Stimulated activated CD4-positive, alpha-beta T cell treated with anti-CD3 and anti-CD28 coated beads, TNF-alpha, amount 100 ng/mL, for 4 hours (primary cell): ENCODE results near the gene COQ8B.
"Not testable (repeated sequence)": the region's sequence is repeated elsewhere in the genome, so short reads cannot be mapped to it uniquely, and the experiment has no call there.

Experiments
- DNase-seq, 3 experiments: peaks; one replicate each; pipeline ENCODE4 v3.0.0-alpha.2; 2020; ENCODE audit warnings: low read depth in 3 of 3

Gene COQ8B

DNA sequence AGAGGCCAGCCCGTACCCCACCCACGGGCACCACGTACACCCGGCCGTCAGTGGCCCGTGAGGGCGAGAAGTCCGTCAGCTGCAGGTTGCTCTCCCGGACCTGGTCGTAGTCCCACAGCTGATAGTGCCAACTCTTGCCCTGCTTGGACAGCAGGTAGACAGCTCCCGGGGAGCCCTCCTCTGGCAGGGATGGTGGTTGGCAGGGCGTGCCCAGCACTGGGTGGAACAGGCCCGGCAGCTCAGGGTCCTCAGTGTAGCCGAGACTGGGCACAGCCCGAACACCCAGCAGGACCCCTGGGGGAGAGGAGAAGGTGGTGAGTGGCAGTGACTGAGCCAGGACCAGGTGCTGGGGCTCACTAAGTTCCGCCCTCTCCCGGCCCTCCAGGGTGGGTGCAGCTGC is 25.8 kb upstream of the COQ8B start:
- no peak for DNase-seq

DNA sequence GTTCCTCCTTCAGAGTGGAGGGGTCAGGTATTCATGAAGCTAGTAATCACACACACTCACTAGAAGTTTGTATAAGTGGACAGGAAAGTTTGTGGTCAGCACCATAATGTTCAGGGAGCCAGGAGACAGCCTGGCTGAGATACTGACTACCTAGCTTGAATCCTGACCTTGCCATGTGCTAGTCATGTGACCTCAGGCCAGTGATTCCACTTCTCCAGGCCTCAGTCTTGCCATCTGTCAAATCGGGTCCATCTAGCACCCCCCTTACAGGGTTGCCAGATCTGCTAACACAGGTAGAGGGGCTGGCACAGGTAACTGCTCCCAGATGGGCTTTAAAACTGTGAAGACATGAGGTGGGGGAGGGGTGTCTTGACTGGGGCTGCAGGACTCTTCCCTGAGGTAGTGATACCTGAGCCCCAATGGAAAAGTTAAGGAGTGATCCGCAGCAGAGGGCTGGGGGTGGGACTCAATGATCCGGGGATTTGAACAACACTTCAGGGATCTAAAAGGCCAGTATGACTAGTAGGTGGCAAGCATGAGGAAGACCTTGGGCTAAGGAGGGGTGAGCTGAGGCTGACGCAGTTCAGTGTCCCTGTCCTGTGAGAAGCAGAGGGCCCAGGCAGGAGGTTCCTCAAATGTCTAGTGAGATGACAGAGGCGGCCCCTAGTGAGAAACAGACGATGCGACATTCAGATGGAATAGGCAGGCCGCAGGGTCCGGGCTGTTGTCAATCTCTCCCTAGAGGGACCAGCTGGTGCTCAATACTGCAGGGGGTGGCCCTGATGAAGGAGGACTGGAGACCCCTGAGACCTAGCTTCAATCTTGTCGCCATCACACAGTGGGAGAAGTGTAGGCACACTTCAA is 25.1 kb upstream of the COQ8B start:
- DNase-seq, result no peak

DNA sequence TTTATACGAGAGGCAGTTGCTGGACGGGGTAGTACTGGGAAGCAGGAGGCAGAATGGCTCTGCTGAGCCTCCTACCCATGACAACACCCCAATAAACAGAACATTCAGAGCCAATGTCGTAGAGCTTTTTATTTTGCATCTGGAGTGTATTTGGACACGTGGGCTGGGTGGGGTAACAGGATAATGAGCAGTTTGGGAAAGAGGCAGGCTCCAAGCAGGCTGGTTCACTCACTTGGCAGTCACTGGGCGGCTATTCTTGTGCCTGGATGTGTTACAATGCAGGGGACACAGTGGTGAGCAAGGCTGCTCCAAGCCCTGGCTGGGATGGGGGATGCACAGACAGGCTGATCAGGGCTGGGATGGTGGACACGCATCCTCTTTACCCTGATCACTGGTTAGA is 24.1 kb upstream of the COQ8B start:
- DNase-seq, result no peak

DNA sequence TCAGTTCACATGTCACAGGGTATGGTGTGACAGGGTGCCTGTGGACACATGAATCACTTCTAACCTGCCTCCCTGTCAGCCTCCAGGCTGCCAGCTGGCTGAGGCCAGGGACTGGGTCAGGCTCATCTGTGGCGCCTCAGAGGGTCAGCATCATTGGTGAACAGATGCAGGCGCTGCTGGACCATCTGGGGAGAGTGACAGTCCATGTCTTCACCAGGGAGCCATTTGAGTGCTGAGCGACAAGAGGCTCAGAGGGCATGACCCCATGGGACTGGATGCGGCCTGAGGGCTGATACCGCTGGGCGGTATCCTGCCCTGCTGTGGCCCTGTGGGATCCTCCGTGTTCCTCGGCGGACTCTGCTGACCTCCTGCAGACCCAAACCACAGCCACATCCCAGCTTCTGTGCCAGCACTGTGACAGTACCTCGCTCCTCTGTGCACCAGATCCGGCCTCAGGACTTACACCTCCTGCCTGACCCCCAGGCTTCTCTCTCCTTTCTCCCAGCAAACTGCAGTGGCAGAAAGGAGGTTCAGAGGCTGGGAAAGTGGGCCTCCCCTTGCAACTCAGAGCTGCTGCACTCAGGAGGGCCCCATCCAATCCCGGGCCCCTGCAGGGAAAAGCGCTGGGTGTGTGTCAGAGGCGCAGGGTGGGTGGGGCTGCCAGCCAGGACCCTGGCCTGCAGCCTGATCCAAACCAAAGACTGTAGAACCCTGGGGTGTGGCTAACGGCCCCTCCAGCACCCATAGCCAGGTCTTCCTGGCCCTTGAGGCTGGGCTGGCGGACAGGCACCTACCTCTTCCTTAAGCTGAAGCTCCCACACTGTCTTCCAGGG is 23.4 kb upstream of the COQ8B start:
- no peak for DNase-seq

DNA sequence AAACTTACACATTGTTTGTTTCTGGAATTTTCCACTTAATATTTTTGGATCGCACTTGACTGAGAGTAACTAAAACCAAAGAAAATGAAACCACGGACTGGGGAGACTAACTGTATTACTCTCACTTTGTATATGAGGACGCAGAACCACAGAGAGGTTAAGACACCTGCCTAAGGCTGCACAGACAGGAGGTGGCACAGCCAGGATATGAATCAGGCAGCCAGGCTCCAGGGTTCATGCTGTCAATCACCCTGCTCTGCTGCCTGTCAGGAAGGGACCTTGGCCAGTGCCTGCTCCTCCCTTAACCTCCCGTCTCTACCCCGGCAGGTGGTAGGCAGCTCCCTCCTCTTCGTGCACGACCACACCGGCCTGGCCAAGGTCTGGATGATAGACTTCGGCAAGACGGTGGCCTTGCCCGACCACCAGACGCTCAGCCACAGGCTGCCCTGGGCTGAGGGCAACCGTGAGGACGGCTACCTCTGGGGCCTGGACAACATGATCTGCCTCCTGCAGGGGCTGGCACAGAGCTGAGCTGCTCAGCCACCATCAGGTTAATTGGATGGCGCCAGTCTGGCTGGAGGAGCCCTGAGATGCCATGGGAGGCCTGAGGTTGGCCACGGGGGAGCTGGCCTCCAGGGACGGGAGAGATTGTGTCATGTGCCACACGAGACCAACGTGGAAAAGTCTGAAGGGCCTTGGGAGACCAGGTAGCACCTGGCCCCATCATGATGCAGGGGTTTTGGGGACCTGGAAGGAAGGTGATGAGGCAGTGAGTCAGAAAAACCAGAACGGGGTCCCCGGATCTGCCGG is 22.5 kb upstream of the COQ8B start:
- DNase-seq, result no peak

DNA sequence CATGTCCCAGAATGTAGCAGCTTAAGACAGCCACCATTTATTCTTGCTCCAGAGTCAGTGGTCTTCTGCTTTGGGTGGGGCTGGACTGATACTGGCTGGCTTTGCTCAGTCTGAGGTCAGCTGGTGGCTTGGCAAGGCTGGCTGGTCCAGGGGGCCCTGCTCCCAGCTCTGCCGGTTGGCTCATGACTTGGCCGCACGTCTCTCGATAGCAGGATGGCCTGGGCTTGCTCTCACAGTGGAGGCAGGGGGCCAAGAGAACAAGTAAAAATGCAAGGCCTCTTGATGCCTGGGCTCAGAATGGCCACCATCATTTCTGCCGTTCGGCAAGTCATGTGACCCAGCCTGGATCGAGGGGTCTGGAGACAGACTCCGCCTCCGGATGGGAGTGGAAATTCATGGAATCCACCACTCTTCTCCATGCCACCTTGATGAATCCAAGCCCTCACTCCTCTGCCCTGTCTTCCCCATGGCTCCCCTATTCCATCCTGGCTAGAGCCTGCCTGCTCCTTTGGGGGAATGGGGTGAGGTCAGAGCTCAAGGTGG is 20.5 kb upstream of the COQ8B start:
- no peak for DNase-seq

DNA sequence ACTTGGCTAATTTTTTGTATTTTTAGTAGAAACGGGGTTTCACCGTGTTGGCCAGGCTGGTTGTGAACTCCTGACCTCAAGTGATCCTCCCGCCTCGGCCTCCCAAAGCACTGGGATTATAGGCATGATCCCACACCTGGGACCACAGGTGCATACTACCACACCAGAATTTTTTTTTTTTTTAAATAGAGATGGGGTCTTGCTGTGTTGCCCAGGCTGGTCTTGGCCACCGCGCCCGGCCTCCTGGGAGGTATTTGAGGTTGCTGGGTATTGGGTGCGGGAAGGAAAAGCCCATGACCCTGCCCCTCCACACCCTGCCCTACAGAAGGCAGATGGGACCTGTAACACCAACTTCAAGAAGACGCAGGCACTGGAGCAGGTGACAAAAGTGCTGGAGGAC is 20.0 kb upstream of the COQ8B start:
- DNase-seq, result no peak

DNA sequence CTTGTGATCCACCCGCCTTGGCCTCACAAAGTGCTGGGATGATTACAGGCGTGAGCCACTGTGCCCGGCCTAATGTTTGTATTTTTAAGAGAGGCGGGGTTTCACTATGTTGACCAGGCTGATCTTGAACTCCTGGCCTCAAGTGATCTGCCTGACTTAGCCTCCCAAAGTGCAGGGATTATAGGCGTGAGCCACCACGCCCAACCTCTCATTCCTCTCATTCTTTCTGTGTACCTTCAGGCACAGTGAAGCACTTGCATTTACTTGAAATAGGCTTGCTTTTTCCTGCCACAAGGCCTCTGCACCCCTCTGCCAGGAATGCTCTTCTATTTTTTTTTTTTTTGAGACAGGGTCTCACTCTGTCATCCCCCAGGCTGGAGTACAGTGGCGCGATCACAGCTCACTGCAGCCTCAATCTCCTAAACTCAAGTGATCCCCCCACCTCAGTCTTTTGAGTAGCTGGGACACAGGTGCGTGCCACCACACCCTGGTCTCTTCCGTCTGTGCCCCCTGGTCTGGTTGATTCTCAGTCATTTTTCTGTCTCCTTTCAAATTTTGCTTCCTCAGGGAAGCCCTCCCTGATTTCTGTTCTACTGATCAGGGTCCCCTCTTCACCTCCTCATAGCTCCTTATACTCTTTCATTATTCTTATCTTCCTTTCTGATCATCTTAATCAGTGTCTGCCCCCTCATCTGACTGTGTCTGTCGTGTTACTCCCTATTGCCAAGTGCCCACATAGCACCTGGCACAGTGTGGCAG is 18.5 kb upstream of the COQ8B start:
- DNase-seq, result no peak

DNA sequence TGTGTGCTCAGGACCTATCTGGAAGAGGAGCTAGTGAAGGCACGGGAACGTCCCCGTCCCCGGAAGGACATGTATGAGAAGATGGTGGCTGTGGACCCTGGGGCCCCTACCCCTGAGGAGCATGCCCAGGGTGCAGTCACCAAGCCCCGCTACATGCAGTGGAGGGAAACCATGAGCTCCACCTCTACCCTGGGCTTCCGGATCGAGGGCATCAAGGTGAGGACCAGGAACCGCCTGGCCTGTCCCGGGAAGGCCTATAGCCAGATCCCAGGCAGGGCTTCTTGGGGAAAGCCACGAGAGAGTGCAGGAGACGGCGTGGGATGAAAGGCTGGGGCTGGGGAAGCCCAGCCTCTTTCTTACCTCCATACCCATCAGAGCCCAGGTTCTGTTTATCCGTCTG is 16.5 kb upstream of the COQ8B start:
- DNase-seq, result no peak

DNA sequence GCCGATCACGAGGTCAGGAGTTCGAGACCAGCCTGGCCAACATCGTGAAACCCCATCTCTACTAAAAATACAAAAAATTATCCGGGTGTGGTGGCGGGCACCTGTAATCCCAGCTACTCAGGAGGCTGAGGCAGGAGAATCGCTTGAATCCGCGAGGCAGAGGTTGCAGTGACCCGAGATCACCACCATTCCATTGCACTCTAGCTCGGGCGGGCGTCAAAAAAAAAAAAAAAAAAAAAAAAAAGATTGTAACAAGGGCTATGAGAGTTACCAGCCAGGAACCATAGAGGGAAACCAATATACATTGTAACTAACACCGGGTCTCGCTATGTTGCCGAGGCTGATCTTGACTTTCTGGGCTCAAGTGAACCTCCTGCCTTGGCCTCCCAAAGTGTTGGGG is 15.6 kb upstream of the COQ8B start:
- DNase-seq, result not testable (repeated sequence)

DNA sequence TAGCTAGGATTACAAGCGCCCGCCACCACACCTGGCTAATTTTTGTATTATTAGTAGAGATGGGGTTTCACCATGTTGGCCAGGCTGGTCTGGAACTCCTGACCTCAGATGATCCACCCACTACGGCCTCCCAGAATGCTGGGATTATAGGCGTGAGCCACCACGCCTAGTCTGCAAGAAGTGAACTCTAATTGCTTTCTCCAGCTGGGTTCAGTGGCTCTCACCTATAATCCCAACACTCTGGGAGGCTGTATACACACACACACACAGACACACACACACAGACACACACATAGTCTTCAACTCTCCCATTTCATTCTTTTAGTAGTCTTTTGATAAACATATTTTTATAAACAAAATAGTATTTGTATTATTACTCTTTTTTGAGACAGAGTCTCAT is 13.4 kb upstream of the COQ8B start:
- not testable (repeated sequence) for DNase-seq

DNA sequence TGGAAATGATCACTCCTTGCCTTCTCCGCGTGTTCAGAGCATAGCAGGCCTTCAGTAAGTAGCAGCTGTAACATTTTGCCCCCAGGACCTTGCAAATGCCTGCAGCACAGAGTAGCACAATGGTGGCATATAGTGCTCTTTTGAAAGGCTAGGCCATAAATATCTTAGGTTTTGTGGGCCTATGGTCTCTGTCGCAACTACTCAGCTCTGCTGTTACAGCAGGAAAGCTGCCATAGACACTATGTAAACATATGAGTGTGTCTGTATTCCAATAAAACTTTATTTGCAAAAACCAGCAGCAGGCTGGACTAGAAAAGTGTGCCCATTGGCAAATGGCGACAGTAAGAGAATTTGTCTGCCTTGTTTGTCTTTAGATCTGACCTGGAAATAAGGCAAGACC is 9.6 kb upstream of the COQ8B start:
- DNase-seq, result no peak

DNA sequence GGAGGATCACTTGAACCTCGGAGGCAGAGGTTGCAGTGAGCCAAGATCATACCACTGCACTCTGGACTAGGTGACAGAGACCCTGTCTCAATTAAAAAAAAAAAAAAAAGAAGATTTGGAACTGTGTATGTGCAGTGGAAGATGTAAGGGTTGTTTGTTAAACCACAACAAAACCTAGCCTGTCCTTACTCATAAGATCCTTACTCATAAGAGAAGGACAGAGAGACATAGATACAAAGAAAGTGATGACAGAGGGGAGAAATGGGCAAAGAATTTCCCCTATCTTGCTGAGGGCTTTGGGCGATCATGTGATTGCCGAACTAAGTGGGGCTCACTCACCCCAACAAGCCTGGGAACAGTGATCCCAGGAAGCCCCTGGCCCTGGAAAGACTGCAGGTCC is 8.2 kb upstream of the COQ8B start:
- no peak for DNase-seq

DNA sequence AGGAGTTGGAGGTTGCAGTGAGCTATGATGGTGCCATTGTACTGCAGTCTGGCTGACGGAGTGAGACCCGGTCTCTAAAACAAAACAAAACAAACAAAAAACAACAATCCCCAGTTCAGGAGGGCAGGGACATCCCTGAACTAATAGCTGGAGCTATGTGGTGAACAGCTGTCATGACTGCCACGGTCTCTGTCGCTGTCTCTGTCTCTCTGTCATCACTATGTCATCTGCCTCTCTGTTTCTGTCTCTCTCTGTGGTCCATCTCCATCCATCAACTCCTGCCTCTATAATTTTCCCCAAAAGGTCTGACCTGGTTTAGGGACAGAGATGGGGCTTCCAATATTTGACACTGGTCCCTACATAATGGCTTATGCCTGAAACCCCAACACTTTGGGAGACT is 7.6 kb upstream of the COQ8B start:
- DNase-seq, result no peak

DNA sequence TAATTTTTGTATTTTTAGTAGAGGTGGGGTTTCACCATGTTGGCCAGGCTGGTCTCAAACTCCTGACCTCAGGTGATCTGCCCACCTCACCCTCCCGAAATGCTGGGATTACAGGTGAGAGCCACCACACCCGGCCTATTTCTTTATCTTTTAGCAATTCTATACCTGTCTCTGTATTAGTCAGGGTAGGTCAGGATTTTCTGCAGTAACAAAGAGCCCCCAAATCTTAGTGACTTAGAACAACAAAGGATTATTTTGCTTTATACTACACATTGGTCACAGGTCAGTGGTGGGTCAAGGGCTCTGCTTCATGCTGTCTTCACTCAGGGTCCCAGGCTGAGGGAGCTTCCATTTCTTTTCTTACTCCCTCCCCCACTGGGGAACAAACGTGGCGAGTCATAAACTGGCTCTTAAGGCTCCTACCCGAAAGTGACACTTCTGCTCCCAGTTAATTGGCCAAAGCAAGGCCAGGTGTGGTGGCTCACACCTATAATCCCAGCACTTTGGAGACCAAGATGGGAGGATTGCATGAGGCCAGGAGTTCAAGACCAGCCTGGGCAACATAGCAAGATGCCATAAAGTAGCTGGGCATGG is 7.1 kb upstream of the COQ8B start:
- no peak for DNase-seq

DNA sequence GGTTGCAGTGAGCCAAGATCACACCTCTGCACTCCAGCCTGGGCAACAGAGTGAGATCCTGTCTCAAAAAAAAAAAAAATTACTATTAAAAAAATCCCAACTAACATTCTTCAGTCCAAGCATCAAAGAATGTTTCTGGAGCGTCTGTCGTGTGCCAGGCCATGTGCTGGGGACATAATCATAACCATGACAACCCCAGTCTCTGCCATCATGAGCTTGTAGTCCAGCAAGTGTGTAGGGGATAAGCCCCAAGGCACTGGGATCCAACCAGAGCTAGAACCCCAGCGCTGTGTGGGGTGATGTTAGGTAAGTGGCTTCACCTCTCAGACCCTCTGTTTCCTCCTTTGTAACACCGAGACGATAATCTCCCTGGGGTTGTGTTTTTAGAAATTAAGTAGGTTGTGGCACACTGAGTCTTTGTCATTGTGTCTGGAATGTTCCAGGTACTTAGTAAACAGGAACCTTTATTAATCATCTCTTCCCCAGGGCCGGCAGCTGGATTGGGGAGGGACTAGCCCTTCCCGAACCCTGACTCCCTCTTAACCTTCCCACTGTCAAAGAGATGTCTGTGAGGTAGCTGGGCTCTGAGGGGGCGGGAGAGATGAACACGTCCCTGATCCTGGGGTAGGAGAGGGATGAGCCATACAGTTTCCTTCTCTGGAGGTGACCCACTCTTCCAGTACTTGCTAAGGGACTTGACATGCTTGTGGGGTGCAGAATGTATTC is 5.4 kb upstream of the COQ8B start:
- DNase-seq, result no peak

DNA sequence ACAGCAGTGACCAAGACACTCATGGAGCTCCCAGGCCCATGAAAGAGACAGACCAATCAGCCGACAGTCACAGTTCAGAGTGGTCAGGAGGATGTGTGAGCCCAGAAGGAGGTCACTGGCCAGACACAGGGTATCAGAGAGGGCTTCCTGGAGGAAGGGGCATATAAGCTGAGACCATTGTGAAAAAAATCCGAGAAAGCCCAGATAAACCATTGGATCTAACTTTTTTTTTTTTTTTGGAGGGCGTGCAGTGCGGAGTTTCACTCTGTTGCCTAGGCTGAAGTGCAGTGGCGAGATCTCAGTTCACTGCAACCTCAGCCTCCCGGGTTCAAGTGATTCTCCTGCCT is 4.4 kb upstream of the COQ8B start:
- no peak for DNase-seq

DNA sequence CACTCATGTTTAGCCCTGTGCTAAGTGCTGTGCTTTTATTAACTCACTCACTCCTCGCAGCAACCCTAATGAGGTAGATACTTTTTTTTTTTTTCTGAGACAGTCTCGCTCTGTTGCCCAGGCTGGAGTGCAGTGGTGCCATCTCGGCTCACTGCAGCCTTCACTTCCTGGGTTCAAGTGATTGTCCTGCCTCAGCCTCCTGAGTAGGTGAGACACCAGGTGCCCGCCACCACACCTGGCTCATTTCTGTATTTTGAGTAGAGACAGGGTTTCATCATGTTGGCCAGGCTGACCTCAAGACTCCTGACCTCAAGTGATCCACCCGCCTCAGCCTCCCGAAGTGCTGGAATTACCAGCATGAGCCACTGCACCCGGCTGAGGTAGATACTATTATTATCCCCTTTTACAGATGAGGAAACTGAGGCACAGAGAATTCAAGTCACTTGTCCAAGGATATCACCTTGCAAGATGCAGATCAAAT is 2.8 kb upstream of the COQ8B start:
- no peak for DNase-seq

DNA sequence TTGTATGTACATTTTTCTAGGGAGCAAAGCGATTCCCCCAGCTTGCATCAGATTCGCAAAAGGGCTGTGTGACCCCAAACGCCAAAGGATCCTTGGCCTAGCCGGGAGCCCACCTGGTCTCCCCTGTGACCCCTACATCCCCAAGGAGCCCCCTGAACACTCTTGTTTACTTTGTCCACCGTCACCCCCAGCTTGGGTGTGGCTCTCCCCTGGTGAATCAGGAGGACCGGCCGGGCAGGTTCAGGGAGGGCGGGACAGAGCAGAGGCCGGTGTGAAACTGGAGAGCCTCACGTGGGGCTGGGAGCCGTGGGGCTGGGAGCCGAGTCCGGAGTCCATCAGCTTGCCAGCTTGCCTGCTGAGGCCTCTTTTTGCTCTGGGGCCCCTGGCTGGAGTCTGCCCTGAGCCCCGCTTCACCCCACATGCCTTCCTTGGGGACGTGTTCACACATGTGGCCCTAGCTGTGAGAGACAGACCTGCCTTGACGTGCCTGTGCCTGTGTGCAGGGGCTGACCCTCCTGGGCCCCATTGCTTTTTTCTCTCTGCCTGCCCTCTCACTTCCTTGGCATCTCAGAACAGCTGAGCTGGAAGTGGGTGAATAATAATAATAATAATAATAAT is 2.2 kb upstream of the COQ8B start:
- DNase-seq, result no peak
